Testis (tissue), 2 donors: Measurements from ENCODE around the gene RASAL2.

ENCODE experiments used
- POLR2A ChIP-seq: fragments of 450-650 bp; IDR thresholded peaks from one replicate; pipeline ENCODE4 v1.6.1; 2017; ENCODE audit warnings: antibody characterized with exemption, mild to moderate bottlenecking, moderate library complexity
- TF ChIP-seq, protein P1 (sequence below), 3 experiments: fragments of 450-650 bp in 2 of 3; fragments of 200-600 bp in 1 of 3; sonication (generic) in 1 of 3; IDR thresholded peaks; one replicate each; pipeline ENCODE4 v1.5.1; 2016 to 2019; ENCODE audit warnings: antibody characterized with exemption in 3 of 3, mild to moderate bottlenecking in 2 of 3, moderate library complexity in 1 of 3

DNA sequence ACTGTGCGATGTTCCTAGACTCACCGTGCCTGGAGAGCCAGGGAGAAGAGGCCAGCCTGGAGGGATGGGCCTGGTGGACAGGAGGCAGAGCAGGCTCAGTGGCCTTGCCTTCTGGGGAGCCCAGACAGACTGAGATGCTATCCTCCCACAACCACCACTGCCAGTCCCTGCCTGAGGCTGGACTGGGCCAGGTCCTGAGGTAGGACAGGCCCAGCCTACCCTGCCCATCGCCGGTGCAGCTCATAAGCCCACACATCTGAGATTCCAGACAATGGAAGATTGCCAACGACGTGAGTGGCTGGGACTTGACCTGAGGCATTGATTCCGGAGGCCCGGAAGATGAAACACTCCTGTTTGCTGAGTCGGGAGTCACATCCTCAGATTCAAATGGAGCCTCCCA is 397.1 kb downstream of the RASAL2 start:
- TF ChIP-seq, protein P1, sequence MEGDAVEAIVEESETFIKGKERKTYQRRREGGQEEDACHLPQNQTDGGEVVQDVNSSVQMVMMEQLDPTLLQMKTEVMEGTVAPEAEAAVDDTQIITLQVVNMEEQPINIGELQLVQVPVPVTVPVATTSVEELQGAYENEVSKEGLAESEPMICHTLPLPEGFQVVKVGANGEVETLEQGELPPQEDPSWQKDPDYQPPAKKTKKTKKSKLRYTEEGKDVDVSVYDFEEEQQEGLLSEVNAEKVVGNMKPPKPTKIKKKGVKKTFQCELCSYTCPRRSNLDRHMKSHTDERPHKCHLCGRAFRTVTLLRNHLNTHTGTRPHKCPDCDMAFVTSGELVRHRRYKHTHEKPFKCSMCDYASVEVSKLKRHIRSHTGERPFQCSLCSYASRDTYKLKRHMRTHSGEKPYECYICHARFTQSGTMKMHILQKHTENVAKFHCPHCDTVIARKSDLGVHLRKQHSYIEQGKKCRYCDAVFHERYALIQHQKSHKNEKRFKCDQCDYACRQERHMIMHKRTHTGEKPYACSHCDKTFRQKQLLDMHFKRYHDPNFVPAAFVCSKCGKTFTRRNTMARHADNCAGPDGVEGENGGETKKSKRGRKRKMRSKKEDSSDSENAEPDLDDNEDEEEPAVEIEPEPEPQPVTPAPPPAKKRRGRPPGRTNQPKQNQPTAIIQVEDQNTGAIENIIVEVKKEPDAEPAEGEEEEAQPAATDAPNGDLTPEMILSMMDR (IDR thresholded peaks at IDR 0.05), result no peak
- TF ChIP-seq POLR2A, result no peak
